HepG2 (cell line): ENCODE measurements around the gene USP34. TPM values are rescaled to one million over a fixed set of nuclear protein-coding genes. Genes with fewer than 3 reads are reported as not detected.

Experiments used
- ATAC-seq: fragments of 200-7000 bp; cut with Tn5 transposase; 3 replicates; pipeline ENCODE4 v1.9.1; 2020; ENCODE audit warnings: mild to moderate bottlenecking, moderate library complexity
- BruUV-seq: library from RNA; stranded (reverse); fragments of 400-500 nt; replicated peaks from 2 replicates; lab custom pipeline; 2021; lab: Mats Ljungman, UMichigan
- CTCF ChIA-PET: fragments of 300-600 bp; formaldehyde crosslinking; extraction: SDS; loops from one replicate; lab custom pipeline; 2021; ENCODE audit warnings: low total read pairs, inconsistent platforms, low intra/inter-chr PET ratio; lab: Yijun Ruan, JAX
- POLR2A ChIA-PET: fragments of 350-600 bp; sonication (Branson Sonifier 250); formaldehyde crosslinking; loops from one replicate; lab custom pipeline; 2020; ENCODE audit warnings: antibody characterized with exemption, inconsistent platforms; lab: Yijun Ruan, JAX
- DNase-seq: peaks from one replicate; pipeline ENCODE4 v3.0.0-alpha.2; 2015; ENCODE audit warnings: low spot score
- FAIRE-seq: peaks from 3 replicates; lab custom pipeline; 2011; peaks lifted over from hg19 to GRCh38; lab: Jason Lieb, UNC
- H2AFZ ChIP-seq: one replicate; pipeline ENCODE4 v1.6.1; 2011; ENCODE audit warnings: low read length, inconsistent platforms
- H3K27ac ChIP-seq: fragments of 300-600 bp; 3 replicates; pipeline ENCODE4 v1.8.0; 2011; ENCODE audit warnings: mixed run types, mild to moderate bottlenecking, mixed read lengths, low read length, inconsistent platforms; ENCODE audit not compliant: insufficient read depth; ENCODE audit errors: extremely low read length
- H3K27me3 ChIP-seq, 2 experiments: fragments of 200-600 bp in 1 of 2; 2 replicates in 1 of 2; 3 replicates in 1 of 2; pipeline versions ENCODE4 v1.6.0 to v1.8.0; 2011; ENCODE audit warnings: low read length in 2 of 2, mild to moderate bottlenecking in 2 of 2, moderate library complexity in 2 of 2, inconsistent platforms in 1 of 2; ENCODE audit not compliant: insufficient read depth in 2 of 2, control insufficient read depth in 1 of 2
- H3K36me3 ChIP-seq, 2 experiments: fragments of 200-600 bp in 1 of 2; replicated peaks in 1 of 2; 2 replicates in 1 of 2; 3 replicates in 1 of 2; pipeline versions ENCODE4 v1.5.1 to v1.8.0; 2011; ENCODE audit warnings: low read length in 2 of 2, inconsistent platforms in 1 of 2; ENCODE audit not compliant: insufficient read depth in 2 of 2, control insufficient read depth in 1 of 2
- H3K4me1 ChIP-seq: 2 replicates; pipeline ENCODE4 v1.5.1; 2012; ENCODE audit warnings: low read length, inconsistent platforms; ENCODE audit not compliant: insufficient read depth
- H3K4me2 ChIP-seq: 2 replicates; pipeline ENCODE4 v1.6.0; 2011; ENCODE audit warnings: low read depth, low read length, inconsistent platforms
- H3K4me3 ChIP-seq, 3 experiments: fragments of 200-600 bp in 1 of 3; sonication (generic), shearing (Covaris generic) in 1 of 3; replicated peaks in 1 of 3; 2 replicates each; pipeline ENCODE4 v1.5.1; 2011 to 2016; ENCODE audit warnings: low read length in 3 of 3, inconsistent platforms in 2 of 3, low read depth in 2 of 3, mild to moderate bottlenecking in 2 of 3, control low read depth in 1 of 3, mixed read lengths in 1 of 3; ENCODE audit not compliant: insufficient read depth in 1 of 3
- H3K79me2 ChIP-seq: one replicate; pipeline ENCODE4 v1.6.1; 2011; ENCODE audit warnings: low read length, inconsistent platforms; ENCODE audit not compliant: insufficient read depth
- H3K9ac ChIP-seq: 2 replicates; pipeline ENCODE4 v1.6.0; 2011; ENCODE audit warnings: mild to moderate bottlenecking, low read depth, low read length, inconsistent platforms; ENCODE audit not compliant: insufficient read depth
- H3K9me3 ChIP-seq: 2 replicates; pipeline ENCODE4 v1.5.1; 2012; ENCODE audit warnings: mild to moderate bottlenecking, low read length
- H4K20me1 ChIP-seq: 2 replicates; pipeline ENCODE4 v1.6.0; 2011; ENCODE audit warnings: inconsistent platforms, mild to moderate bottlenecking, low read length, moderate library complexity; ENCODE audit not compliant: insufficient read depth
- KLF6 ChIP-seq: IDR thresholded peaks from 2 replicates; pipeline ENCODE4 v1.8.0; 2016; ENCODE audit warnings: missing biosample characterization, missing genetic modification reagents
- MAZ ChIP-seq, 2 experiments: sonication (generic) in 1 of 2; formaldehyde crosslinking in 1 of 2; IDR thresholded peaks; 2 replicates each; pipeline versions ENCODE4 v1.5.0 to v1.6.1; 2012 to 2020; ENCODE audit warnings: low read depth in 2 of 2, mild to moderate bottlenecking in 2 of 2, borderline replicate concordance in 1 of 2, improper control_type of control experiment in 1 of 2, low read length in 1 of 2, missing genetic modification reagents in 1 of 2, moderate library complexity in 1 of 2
- PRPF4 ChIP-seq: fragments of 200-400 bp; formaldehyde crosslinking; IDR thresholded peaks from 2 replicates; pipeline ENCODE4 v1.6.1; 2016; ENCODE audit warnings: low read length, low read depth; ENCODE audit not compliant: poor library complexity, severe bottlenecking
- SPEN ChIP-seq: sonication (generic); formaldehyde crosslinking; IDR thresholded peaks from 2 replicates; pipeline ENCODE4 v1.5.1; 2020; ENCODE audit warnings: low read depth, mild to moderate bottlenecking, missing genetic modification reagents
- ZNF30 ChIP-seq: sonication (generic); formaldehyde crosslinking; IDR thresholded peaks from 2 replicates; pipeline ENCODE4 v1.5.0; 2020; ENCODE audit warnings: mild to moderate bottlenecking, missing genetic modification reagents
- ZNF83 ChIP-seq: sonication (generic); formaldehyde crosslinking; IDR thresholded peaks from 2 replicates; pipeline ENCODE4 v1.4.0; 2020; ENCODE audit warnings: missing genetic modification reagents, mild to moderate bottlenecking, borderline replicate concordance
- ZNF839 ChIP-seq: sonication (generic); formaldehyde crosslinking; IDR thresholded peaks from 2 replicates; pipeline ENCODE4 v1.4.0; 2020; ENCODE audit warnings: missing genetic modification reagents, mild to moderate bottlenecking, borderline replicate concordance
- WGBS: methylation state at CpG from one replicate; pipeline ENCODE4 v1.1.6; 2017; ENCODE audit warnings: low lambda C conversion rate; 5-methylcytosine and 5-hydroxymethylcytosine counted together
- in situ Hi-C: cut with HindIII; loops from 2 replicates; pipeline ENCODE4 v1.10.0; 2017; ENCODE audit warnings: low pct_unique_long_range_greater_than_20kb; ENCODE audit not compliant: extremely low pct_ligation_motif_present
- intact Hi-C: fragments of 100-400 bp; cut with micrococcal nuclease; formaldehyde crosslinking; loops from one replicate; pipeline ENCODE4 v1.10.0; 2022; ENCODE audit not compliant: unreplicated experiment
- polyA plus RNA-seq, 8 experiments: library from polyadenylated mRNA; depleted of rRNA in 3 of 8; stranded (reverse) in 7 of 8; unstranded in 1 of 8; fragments of >200 nt; fragmentation: Illumina TruSeq in 4 of 8; extraction: Trizol in 4 of 8; gene quantifications; 2 replicates each; pipeline versions ENCODE4 v1.2.1 to v1.2.3, GENCODE V29; 2011 to 2016; ENCODE audit warnings: low read depth in 4 of 8, missing spikeins in 1 of 8, mixed read lengths in 1 of 8; ENCODE audit not compliant: insufficient read depth in 1 of 8
- total RNA-seq, 5 experiments: library from RNA; depleted of rRNA; stranded (reverse); fragments of >200 nt; fragmentation: Illumina TruSeq; extraction: Trizol; gene quantifications; 2 replicates each; pipeline ENCODE4 v1.2.3, GENCODE V29; 2016; ENCODE audit warnings: low read depth in 1 of 5
- TF ChIP-seq, protein P1 (sequence below): IDR thresholded peaks from 2 replicates; pipeline ENCODE4 v1.6.1; 2016
- TF ChIP-seq, protein P2 (sequence below): sonication (generic); formaldehyde crosslinking; IDR thresholded peaks from 2 replicates; pipeline ENCODE4 v1.8.1; 2023; ENCODE audit warnings: mild to moderate bottlenecking, missing genetic modification reagents
- TF ChIP-seq, protein P3 (sequence below): sonication (generic); formaldehyde crosslinking; IDR thresholded peaks from 2 replicates; pipeline ENCODE4 v1.5.1; 2020; ENCODE audit warnings: mild to moderate bottlenecking, missing genetic modification reagents, moderate library complexity
- TF ChIP-seq, protein P4 (sequence below): sonication (generic); formaldehyde crosslinking; conservative IDR thresholded peaks from 2 replicates; pipeline ENCODE4 v1.4.0; 2020; ENCODE audit warnings: missing genetic modification reagents
- TF ChIP-seq, protein P5 (sequence below): sonication (generic); formaldehyde crosslinking; IDR thresholded peaks from 2 replicates; pipeline ENCODE4 v1.4.0; 2020; ENCODE audit warnings: missing genetic modification reagents

Gene USP34
- total and polyA plus RNA-seq, 2 of the 13 experiments (the other 11 are each of a cell fraction or from before 2014, with no cell fraction given) = 99.2 to 100 TPM

DNA sequence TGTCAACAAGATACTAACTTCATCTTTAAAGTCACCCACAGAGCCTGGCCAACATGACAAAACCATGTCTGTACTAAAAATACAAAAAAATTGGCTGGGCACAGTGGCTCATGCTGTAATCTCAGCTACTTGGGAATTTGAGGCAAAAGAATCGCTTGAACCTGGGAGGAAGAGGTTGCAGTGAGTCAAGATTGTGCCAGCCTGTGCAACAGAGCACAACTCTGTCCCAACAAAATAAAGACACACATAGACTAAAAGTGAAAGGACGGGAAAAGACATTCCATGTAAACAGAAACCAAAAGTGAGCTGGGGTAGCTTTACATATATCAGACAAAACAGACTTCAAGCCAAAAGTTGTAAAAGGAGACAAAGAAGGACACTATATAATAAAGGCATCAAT lies 34.8 kb downstream of the USP34 start:
- Histone ChIP-seq H3K4me2 (no peak overlapping the region), H4K20me1 (peaks cover 88% of the 10 kb centered on the region), H3K9me3 (0 out of 2 replicates have a peak, but pooled peaks cover 5% of the 10 kb centered on the region), H3K27ac (no peak overlapping the region), H3K4me1 (peaks cover 88% of the 10 kb centered on the region), H3K36me3 (peaks cover 3 to 6% of the 10 kb centered on the region in 2 experiments; a peak in 3 of 5 replicates), H3K79me2 (peaks cover 93% of the 10 kb centered on the region), H2AFZ (no peak overlapping the region), H3K27me3 (no peaks in the 10 kb centered on the region), H3K4me3 (no peak overlapping the region), H3K9ac (no peak overlapping the region)
- 91% methylated on average over 2 of the region's 2 CpGs for WGBS
- BruUV-seq = no TSS peak
- DNase-seq = no peak
- intact Hi-C loops (no loop called here), in situ Hi-C loops (no loop called here)
- TF ChIP-seq, protein P1, sequence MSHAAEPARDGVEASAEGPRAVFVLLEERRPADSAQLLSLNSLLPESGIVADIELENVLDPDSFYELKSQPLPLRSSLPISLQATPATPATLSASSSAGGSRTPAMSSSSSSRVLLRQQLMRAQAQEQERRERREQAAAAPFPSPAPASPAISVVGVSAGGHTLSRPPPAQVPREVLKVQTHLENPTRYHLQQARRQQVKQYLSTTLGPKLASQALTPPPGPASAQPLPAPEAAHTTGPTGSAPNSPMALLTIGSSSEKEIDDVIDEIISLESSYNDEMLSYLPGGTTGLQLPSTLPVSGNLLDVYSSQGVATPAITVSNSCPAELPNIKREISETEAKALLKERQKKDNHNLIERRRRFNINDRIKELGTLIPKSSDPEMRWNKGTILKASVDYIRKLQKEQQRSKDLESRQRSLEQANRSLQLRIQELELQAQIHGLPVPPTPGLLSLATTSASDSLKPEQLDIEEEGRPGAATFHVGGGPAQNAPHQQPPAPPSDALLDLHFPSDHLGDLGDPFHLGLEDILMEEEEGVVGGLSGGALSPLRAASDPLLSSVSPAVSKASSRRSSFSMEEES (CRISPR knock-in tag) = no peak
- TF ChIP-seq ZNF30 (CRISPR knock-in tag) (no peak), ZNF839 (CRISPR knock-in tag) (no peak), KLF6 (CRISPR knock-in tag) (no peak), PRPF4 (no peak), SPEN (no peak), MAZ (IDR thresholded peaks at IDR 0.05; ENCODE audit: borderline replicate concordance, low read depth, low read length) (no peak), MAZ (CRISPR knock-in tag; IDR thresholded peaks at IDR 0.05; ENCODE audit: low read depth) (no peak), ZNF83 (no peak)
- TF ChIP-seq, protein P2, sequence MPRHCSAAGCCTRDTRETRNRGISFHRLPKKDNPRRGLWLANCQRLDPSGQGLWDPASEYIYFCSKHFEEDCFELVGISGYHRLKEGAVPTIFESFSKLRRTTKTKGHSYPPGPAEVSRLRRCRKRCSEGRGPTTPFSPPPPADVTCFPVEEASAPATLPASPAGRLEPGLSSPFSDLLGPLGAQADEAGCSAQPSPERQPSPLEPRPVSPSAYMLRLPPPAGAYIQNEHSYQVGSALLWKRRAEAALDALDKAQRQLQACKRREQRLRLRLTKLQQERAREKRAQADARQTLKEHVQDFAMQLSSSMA (CRISPR knock-in tag) = no peak
- TF ChIP-seq, protein P3, sequence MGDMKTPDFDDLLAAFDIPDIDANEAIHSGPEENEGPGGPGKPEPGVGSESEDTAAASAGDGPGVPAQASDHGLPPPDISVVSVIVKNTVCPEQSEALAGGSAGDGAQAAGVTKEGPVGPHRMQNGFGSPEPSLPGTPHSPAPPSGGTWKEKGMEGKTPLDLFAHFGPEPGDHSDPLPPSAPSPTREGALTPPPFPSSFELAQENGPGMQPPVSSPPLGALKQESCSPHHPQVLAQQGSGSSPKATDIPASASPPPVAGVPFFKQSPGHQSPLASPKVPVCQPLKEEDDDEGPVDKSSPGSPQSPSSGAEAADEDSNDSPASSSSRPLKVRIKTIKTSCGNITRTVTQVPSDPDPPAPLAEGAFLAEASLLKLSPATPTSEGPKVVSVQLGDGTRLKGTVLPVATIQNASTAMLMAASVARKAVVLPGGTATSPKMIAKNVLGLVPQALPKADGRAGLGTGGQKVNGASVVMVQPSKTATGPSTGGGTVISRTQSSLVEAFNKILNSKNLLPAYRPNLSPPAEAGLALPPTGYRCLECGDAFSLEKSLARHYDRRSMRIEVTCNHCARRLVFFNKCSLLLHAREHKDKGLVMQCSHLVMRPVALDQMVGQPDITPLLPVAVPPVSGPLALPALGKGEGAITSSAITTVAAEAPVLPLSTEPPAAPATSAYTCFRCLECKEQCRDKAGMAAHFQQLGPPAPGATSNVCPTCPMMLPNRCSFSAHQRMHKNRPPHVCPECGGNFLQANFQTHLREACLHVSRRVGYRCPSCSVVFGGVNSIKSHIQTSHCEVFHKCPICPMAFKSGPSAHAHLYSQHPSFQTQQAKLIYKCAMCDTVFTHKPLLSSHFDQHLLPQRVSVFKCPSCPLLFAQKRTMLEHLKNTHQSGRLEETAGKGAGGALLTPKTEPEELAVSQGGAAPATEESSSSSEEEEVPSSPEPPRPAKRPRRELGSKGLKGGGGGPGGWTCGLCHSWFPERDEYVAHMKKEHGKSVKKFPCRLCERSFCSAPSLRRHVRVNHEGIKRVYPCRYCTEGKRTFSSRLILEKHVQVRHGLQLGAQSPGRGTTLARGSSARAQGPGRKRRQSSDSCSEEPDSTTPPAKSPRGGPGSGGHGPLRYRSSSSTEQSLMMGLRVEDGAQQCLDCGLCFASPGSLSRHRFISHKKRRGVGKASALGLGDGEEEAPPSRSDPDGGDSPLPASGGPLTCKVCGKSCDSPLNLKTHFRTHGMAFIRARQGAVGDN (CRISPR knock-in tag) = no peak
- TF ChIP-seq, protein P4, sequence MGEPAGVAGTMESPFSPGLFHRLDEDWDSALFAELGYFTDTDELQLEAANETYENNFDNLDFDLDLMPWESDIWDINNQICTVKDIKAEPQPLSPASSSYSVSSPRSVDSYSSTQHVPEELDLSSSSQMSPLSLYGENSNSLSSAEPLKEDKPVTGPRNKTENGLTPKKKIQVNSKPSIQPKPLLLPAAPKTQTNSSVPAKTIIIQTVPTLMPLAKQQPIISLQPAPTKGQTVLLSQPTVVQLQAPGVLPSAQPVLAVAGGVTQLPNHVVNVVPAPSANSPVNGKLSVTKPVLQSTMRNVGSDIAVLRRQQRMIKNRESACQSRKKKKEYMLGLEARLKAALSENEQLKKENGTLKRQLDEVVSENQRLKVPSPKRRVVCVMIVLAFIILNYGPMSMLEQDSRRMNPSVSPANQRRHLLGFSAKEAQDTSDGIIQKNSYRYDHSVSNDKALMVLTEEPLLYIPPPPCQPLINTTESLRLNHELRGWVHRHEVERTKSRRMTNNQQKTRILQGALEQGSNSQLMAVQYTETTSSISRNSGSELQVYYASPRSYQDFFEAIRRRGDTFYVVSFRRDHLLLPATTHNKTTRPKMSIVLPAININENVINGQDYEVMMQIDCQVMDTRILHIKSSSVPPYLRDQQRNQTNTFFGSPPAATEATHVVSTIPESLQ (CRISPR knock-in tag) = no peak
- TF ChIP-seq, protein P5, sequence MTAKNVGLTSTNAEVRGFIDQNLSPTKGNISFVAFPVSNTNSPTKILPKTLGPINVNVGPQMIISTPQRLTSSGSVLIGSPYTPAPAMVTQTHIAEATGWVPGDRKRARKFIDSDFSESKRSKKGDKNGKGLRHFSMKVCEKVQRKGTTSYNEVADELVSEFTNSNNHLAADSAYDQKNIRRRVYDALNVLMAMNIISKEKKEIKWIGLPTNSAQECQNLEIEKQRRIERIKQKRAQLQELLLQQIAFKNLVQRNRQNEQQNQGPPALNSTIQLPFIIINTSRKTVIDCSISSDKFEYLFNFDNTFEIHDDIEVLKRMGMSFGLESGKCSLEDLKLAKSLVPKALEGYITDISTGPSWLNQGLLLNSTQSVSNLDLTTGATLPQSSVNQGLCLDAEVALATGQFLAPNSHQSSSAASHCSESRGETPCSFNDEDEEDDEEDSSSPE (CRISPR knock-in tag) = no peak
- no peak for FAIRE-seq
- CTCF ChIA-PET = no interaction called here
- POLR2A ChIA-PET = no interaction called here
- no peak for ATAC-seq
